Measurements from ENCODE around the gene MCM3. TPM values are rescaled to one million over a fixed set of nuclear protein-coding genes. Genes with fewer than 3 reads are reported as not detected.

The MCM3 gene
- total RNA-seq, 1 experiment from 2014 or later: 24.9 TPM

DNA sequence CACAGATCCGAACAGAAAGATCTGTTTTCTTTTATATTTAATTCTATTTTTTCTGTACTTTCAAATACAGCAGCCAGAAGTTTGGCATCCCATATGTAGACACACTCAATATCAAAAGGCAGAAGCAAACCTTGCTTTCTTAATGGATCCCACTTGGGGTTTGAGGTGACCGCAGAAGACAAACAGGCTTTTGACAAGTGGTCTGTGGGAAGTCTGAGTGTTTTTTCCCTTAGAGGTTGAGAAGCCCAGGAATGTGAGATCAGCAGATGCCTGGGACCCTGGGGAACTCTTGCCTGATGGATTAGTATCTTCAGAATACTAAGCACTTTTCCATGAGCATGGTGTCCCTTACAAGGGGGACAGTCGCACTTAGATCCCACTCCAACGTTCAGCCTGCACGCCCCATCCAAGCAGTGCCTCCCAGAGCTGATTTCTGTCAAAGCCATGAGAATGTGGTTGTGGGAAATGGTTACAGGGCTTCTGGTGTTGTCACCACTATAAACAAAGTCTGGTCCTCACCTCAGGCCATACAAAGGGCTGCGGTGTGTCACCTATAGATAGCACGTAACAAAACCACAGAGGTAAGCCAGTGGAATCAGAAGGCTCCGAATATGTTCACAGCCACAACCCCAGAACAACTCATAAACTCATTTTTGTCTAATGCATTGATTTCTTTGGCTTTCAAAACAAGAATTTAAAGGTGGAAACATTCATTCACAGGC lies 53.0 kb downstream of the MCM3 start:
- Mint-ChIP-seq H3K9me3 (ENCODE audit: unreplicated experiment) (no peaks in the 10 kb centered on the region), H3K27me3 (ENCODE audit: insufficient read depth, unreplicated experiment) (peaks cover 15% of the 10 kb centered on the region), H3K4me3 (ENCODE audit: unreplicated experiment) (no peak overlapping the region), H3K4me1 (ENCODE audit: insufficient read depth, unreplicated experiment) (no peaks in the 10 kb centered on the region), H3K27ac (ENCODE audit: low read depth, unreplicated experiment) (no peak overlapping the region), H3K36me3 (ENCODE audit: insufficient read depth, unreplicated experiment) (no peaks in the 10 kb centered on the region)
- CTCF ChIA-PET: interaction anchor here (0.6 to 5.4 kb wide), 10 partner anchors 10 to 666 kb away, joined by 3 to 90 read pairs (median 5); no protein-coding TSS in a partner anchor
- no TSS peak for BruUV-seq (replicated peaks)
- DNase-seq (ENCODE audit: unreplicated experiment): no peak
- POLR2A ChIA-PET: no interaction called here
- TF ChIP-seq, protein P1, sequence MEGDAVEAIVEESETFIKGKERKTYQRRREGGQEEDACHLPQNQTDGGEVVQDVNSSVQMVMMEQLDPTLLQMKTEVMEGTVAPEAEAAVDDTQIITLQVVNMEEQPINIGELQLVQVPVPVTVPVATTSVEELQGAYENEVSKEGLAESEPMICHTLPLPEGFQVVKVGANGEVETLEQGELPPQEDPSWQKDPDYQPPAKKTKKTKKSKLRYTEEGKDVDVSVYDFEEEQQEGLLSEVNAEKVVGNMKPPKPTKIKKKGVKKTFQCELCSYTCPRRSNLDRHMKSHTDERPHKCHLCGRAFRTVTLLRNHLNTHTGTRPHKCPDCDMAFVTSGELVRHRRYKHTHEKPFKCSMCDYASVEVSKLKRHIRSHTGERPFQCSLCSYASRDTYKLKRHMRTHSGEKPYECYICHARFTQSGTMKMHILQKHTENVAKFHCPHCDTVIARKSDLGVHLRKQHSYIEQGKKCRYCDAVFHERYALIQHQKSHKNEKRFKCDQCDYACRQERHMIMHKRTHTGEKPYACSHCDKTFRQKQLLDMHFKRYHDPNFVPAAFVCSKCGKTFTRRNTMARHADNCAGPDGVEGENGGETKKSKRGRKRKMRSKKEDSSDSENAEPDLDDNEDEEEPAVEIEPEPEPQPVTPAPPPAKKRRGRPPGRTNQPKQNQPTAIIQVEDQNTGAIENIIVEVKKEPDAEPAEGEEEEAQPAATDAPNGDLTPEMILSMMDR (IDR thresholded peaks at IDR 0.05; ENCODE audit: unreplicated experiment): no peak
- intact Hi-C loops (cut with micrococcal nuclease): no loop called here

DNA sequence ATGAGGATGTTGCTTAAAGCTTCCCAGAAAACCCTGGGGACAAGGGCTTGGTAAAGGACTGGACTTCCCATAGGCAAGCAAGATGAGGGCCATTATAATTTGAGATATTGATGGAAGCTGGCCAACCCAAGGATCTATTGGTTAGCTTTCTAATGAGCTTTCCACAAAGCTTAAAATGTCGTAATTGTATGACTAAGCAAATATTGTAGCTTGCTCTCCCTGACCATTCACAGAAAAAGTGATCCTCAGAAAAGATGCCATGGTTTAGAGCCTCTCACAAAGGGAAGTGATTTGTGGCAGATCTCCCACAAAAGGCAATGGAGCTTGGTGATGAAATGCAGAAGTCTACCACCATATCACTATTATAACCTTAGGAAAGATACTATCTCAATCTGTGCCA lies 53.9 kb downstream of the MCM3 start:
- H3K36me3 Mint-ChIP-seq (ENCODE audit: insufficient read depth, unreplicated experiment): no peaks in the 10 kb centered on the region
- POLR2A ChIA-PET: no interaction called here
- no peaks in the 10 kb centered on the region for H3K4me1 Mint-ChIP-seq (ENCODE audit: insufficient read depth, unreplicated experiment)
- no peaks in the 10 kb centered on the region for H3K9me3 Mint-ChIP-seq (ENCODE audit: unreplicated experiment)
- peaks cover 13% of the 10 kb centered on the region for H3K27me3 Mint-ChIP-seq (ENCODE audit: insufficient read depth, unreplicated experiment)
- TF ChIP-seq, protein P1 (IDR thresholded peaks at IDR 0.05; ENCODE audit: unreplicated experiment): no peak
- intact Hi-C loops (cut with micrococcal nuclease): no loop called here
- no peak overlapping the region for H3K4me3 Mint-ChIP-seq (ENCODE audit: unreplicated experiment)
- no TSS peak for BruUV-seq (replicated peaks)
- peak; percentile 6 for DNase-seq (ENCODE audit: unreplicated experiment)
- CTCF ChIA-PET: interaction anchor here (0.6 to 2.6 kb wide), 10 partner anchors 11 to 1119 kb away, joined by 3 to 16 read pairs (median 4); no protein-coding TSS in a partner anchor
- no peak overlapping the region for H3K27ac Mint-ChIP-seq (ENCODE audit: low read depth, unreplicated experiment)

DNA sequence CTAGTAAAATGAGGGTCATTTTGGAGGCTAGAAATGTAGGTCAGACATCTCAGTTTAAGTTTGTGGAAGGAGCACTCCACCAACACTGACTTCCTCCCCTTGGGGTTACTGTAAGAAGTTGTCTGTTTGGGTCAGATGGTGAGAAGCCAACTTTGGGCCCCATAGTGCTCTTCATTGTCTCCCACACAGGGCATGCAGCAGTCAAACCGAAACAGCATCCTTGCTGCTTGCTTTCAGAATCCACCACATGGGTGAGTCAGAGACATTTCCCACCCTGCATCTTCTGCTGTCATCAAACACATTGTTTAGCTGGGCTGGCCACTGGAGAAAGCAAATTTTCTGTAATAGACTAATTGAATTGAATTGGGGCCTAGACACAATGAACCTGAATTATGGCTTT lies 57.0 kb downstream of the MCM3 start:
- Mint-ChIP-seq H3K4me3 (ENCODE audit: unreplicated experiment) (no peak overlapping the region), H3K4me1 (ENCODE audit: insufficient read depth, unreplicated experiment) (no peaks in the 10 kb centered on the region), H3K27me3 (ENCODE audit: insufficient read depth, unreplicated experiment) (peaks cover 33% of the 10 kb centered on the region), H3K27ac (ENCODE audit: low read depth, unreplicated experiment) (no peak overlapping the region), H3K36me3 (ENCODE audit: insufficient read depth, unreplicated experiment) (no peaks in the 10 kb centered on the region), H3K9me3 (ENCODE audit: unreplicated experiment) (no peaks in the 10 kb centered on the region)
- CTCF ChIA-PET: interaction anchor here (0.6 kb wide), 1 partner anchor 65 kb away, joined by 4 read pairs; no protein-coding TSS in a partner anchor
- TF ChIP-seq, protein P1 (IDR thresholded peaks at IDR 0.05; ENCODE audit: unreplicated experiment): no peak
- intact Hi-C loops (cut with micrococcal nuclease): no loop called here
- no peak for DNase-seq (ENCODE audit: unreplicated experiment)
- no TSS peak for BruUV-seq (replicated peaks)
- POLR2A ChIA-PET: no interaction called here

DNA sequence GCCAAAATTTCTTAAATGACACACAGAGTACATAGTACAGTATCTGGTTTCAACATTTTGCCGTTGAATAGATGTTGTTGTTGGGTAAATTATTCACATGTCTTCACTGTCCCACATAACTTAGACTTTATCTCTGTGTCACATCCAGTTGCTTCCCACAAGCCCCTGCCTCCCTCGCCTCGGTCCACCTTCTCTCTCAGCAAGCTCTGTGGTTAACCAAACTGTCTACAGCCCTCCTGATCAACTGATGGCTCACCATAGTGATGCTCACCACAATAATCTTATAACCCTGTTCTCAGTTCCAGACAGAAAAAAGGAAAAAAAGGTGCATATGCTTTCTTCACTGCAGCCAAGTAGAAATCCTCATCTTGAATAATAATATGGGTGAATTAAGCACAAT lies 63.2 kb downstream of the MCM3 start:
- TF ChIP-seq, protein P1 (IDR thresholded peaks at IDR 0.05; ENCODE audit: unreplicated experiment): no peak
- no peaks in the 10 kb centered on the region for H3K9me3 Mint-ChIP-seq (ENCODE audit: unreplicated experiment)
- BruUV-seq (replicated peaks): no TSS peak
- H3K4me1 Mint-ChIP-seq (ENCODE audit: insufficient read depth, unreplicated experiment): no peaks in the 10 kb centered on the region
- H3K27ac Mint-ChIP-seq (ENCODE audit: low read depth, unreplicated experiment): no peak overlapping the region
- H3K36me3 Mint-ChIP-seq (ENCODE audit: insufficient read depth, unreplicated experiment): no peaks in the 10 kb centered on the region
- peaks cover 51% of the 10 kb centered on the region for H3K27me3 Mint-ChIP-seq (ENCODE audit: insufficient read depth, unreplicated experiment)
- POLR2A ChIA-PET: no interaction called here
- no peak for DNase-seq (ENCODE audit: unreplicated experiment)
- intact Hi-C loops (cut with micrococcal nuclease): no loop called here
- CTCF ChIA-PET: no interaction called here
- no peak overlapping the region for H3K4me3 Mint-ChIP-seq (ENCODE audit: unreplicated experiment)

All from MCF 10A (cell line).